NB4 (cell line): ENCODE results near the gene MEF2C.

Experiments
- DNase-seq: peaks from one replicate; pipeline ENCODE4 v3.0.0; 2010; ENCODE audit warnings: low read depth
- H3K4me3 ChIP-seq: one replicate; pipeline ENCODE4 v1.5.1; 2011; ENCODE audit warnings: mild to moderate bottlenecking, low read depth, low read length, moderate library complexity
- MAX ChIP-seq: IDR thresholded peaks from 2 replicates; pipeline ENCODE4 v1.6.1; 2011; ENCODE audit warnings: low read depth, low read length
- MYC ChIP-seq: IDR thresholded peaks from 2 replicates; pipeline ENCODE4 v1.6.1; 2011; ENCODE audit warnings: low read depth, low read length
- POLR2A ChIP-seq: IDR thresholded peaks from 2 replicates; pipeline ENCODE4 v1.6.1; 2011; ENCODE audit warnings: mild to moderate bottlenecking; ENCODE audit not compliant: insufficient read length; ENCODE audit errors: extremely low read depth
- TF ChIP-seq, protein P1 (sequence below): IDR thresholded peaks from one replicate; pipeline ENCODE4 v1.5.1; 2012; ENCODE audit warnings: low read depth, low read length

The MEF2C gene

DNA sequence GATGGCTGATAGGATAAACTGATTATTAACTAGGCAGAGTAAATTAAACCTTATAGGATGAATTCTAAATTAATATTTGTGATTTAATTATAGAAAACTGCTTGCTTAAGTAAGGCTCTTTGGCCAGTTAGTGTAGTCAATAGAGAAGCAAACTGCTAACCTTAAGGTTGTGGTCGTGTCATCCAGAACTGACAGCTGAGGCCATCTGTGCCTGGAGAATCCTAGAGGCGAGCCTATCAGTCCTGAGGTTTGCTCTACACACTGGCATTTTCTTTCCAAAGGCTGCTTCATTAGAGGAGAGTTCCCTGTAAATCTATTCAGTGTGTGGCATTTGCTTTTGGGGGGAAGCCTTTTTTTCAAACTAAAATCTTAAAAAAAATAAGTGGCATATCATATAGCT lies 169.2 kb downstream of the MEF2C start:
- no peak overlapping the region for H3K4me3 ChIP-seq
- DNase-seq, result no peak
- TF ChIP-seq POLR2A (no peak), MYC (no peak), MAX (no peak)
- TF ChIP-seq, protein P1, sequence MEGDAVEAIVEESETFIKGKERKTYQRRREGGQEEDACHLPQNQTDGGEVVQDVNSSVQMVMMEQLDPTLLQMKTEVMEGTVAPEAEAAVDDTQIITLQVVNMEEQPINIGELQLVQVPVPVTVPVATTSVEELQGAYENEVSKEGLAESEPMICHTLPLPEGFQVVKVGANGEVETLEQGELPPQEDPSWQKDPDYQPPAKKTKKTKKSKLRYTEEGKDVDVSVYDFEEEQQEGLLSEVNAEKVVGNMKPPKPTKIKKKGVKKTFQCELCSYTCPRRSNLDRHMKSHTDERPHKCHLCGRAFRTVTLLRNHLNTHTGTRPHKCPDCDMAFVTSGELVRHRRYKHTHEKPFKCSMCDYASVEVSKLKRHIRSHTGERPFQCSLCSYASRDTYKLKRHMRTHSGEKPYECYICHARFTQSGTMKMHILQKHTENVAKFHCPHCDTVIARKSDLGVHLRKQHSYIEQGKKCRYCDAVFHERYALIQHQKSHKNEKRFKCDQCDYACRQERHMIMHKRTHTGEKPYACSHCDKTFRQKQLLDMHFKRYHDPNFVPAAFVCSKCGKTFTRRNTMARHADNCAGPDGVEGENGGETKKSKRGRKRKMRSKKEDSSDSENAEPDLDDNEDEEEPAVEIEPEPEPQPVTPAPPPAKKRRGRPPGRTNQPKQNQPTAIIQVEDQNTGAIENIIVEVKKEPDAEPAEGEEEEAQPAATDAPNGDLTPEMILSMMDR, result no peak

DNA sequence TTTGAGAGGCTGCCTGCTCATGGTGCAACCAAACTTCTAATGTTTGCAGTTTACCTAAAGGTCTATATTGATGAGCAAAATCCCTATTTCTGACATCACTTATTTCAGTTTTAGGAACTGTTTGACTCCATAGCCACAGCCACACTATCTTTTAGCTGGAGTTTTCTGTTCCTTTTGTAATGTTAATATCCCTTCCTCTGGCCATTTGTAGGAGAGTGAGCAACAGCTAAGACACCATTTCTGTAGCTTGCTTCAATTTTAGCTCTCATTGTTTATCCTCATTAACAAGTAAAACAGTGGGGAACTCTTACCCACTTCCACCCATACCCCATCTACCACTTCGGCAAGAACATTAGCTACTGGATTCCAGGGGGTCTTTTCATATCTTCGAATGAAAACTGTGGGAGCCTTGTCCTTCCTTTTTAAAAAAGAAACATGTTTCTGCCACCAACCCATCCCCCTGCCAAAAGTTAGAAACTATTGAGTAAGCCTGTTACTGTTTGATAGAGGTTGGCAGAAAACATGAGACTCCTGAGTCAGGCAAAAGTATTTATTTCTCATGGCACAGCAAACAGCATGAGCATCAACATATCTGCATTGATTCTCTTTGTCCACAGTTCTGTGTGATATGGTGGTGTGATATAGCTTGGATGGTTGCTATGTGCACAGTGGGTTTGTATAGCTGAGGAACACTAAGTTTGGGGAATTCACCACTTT lies 174.1 kb downstream of the MEF2C start:
- no peak overlapping the region for H3K4me3 ChIP-seq
- TF ChIP-seq, protein P1, result no peak
- TF ChIP-seq POLR2A (no peak), MAX (no peak)
- no peak for DNase-seq

- no peak overlapping the region for H3K4me3 ChIP-seq
- no peak for DNase-seq
- TF ChIP-seq MYC (no peak), POLR2A (no peak), MAX (no peak)
- TF ChIP-seq, protein P1, result no peak
These were observed 175.0 kb downstream of the MEF2C start for GRCh38 chr5:88708021-88708420.

DNA sequence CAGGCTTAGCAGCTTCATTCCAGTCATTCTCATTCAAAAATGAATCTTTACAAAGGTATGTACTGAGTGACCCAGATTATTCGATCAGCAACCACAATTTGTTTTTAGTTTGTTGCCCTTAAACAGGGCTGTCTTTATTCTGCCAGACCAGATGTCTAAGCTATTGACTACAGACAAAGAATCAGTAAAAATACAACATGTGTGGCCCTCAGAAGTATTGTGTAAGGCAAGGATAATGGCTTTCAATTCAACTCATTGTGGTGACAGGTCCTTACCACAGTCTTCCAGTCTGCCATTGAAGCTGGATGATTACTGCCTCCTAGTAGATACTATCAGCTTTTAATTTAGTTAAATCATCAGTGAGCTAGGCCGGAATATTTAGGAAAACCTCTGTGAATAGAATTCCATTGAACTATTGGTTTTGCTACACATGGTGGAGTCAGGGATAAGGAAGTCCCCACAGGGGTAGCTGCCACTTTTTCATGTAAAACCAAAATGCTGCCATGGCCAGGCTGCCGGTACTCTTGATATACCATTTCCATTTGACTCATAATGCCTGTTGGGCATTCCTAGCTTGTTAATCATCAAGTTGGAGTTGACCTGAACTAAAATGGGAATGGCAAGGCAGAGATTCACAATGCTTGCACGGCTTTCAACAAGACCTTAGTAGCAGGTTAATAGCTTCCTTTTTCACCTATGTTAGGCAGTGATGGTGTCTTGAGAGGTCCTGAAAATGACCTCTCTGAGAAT lies 175.6 kb downstream of the MEF2C start:
- H3K4me3 ChIP-seq, result no peak overlapping the region
- TF ChIP-seq, protein P1, result no peak
- TF ChIP-seq POLR2A (no peak), MYC (no peak), MAX (no peak)
- no peak for DNase-seq

DNA sequence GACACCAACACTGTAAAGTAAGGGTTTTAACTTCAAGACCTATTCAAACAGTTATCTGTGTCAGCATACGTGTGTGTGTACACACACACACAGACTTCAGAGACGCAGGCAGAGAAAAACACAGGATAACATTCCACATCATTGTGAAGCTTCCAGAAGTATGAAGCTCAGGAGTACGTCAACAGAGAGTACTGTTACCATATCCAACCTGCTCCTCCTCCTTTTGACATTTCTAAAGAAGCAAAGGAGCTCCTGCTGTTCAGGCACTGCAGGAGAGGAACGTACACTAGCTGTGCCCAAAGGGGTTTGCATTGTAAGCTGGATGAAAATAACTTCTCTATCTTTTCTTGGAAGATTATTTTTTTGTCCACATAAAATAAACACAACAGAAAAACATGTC lies 180.7 kb downstream of the MEF2C start:
- TF ChIP-seq MAX, result no peak
- TF ChIP-seq MYC, result no peak
- TF ChIP-seq, protein P1, result no peak
- TF ChIP-seq POLR2A, result no peak
- DNase-seq, result no peak
- no peak overlapping the region for H3K4me3 ChIP-seq
